Myocyte (in vitro differentiated cells): ENCODE data around the gene TSPAN7. TPM values are rescaled to one million over a fixed set of nuclear protein-coding genes. Genes with fewer than 3 reads are reported as not detected.

Experiments
- DNase-seq: peaks from one replicate; pipeline ENCODE4 v3.0.0-alpha.2; 2012; ENCODE audit warnings: low read depth
- total RNA-seq: library from RNA; depleted of rRNA; stranded (reverse); fragments of >200 nt; gene quantifications from 2 replicates; pipeline ENCODE4 v1.2.3, GENCODE V29; 2014

Gene TSPAN7
- total RNA-seq, 1 donor from 2014 or later = 34.6 TPM

GRCh38 chrX:38641197-38641596 lies 79.9 kb downstream of the TSPAN7 start:
- no peak for DNase-seq

GRCh38 chrX:38643903-38644302 lies 82.6 kb downstream of the TSPAN7 start:
- no peak for DNase-seq

GRCh38 chrX:38646129-38646528 lies 84.8 kb downstream of the TSPAN7 start:
- no peak for DNase-seq

GRCh38 chrX:38649221-38649620 lies 87.9 kb downstream of the TSPAN7 start:
- DNase-seq = peak; percentile 10

DNA sequence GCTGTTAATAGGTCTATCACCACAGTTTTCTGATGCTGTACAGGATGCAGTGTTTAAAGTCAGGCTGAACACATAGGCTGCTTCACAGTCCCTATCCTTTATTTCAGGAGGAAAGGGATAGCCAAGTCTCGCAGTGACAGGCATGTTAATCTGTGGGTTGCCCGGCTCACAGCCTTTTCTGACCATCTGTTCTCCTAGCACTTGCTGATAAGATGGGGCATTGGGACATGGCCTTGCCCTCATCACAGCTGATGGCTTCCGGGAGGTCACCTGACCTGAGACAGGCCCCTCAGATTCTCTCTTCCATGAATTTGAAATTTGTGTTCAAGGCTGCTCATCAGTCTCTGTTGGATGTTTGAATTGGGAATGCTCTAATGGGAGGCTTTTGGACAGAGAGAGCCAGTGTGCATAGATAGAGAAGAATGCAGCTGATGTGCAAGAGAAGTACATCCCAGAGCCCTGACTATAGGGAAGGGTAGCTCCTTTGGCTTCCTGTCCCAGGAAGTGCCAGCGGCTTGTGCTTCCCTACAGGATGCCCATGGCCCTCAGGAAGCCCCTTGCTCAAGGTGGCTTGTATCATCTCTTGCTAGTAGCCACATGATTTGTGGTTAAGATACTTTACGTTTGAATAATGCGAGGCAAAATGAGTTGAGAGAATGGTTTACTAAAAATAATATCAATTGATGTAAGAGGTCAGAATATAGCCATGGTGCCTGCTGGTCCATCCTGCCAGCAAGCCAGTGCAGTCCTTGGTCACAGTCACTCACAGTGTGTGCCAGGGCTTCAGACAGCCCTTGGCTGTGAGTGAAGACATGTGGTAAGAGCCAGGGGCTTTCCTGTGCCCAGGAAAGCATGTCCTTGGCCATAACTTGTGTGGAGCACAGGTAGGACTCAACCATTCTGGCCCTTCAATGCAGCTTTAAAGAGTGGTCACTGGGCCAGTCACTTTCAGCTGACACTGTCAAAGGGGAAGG lies 88.6 kb downstream of the TSPAN7 start:
- DNase-seq = peak; percentile 34

DNA sequence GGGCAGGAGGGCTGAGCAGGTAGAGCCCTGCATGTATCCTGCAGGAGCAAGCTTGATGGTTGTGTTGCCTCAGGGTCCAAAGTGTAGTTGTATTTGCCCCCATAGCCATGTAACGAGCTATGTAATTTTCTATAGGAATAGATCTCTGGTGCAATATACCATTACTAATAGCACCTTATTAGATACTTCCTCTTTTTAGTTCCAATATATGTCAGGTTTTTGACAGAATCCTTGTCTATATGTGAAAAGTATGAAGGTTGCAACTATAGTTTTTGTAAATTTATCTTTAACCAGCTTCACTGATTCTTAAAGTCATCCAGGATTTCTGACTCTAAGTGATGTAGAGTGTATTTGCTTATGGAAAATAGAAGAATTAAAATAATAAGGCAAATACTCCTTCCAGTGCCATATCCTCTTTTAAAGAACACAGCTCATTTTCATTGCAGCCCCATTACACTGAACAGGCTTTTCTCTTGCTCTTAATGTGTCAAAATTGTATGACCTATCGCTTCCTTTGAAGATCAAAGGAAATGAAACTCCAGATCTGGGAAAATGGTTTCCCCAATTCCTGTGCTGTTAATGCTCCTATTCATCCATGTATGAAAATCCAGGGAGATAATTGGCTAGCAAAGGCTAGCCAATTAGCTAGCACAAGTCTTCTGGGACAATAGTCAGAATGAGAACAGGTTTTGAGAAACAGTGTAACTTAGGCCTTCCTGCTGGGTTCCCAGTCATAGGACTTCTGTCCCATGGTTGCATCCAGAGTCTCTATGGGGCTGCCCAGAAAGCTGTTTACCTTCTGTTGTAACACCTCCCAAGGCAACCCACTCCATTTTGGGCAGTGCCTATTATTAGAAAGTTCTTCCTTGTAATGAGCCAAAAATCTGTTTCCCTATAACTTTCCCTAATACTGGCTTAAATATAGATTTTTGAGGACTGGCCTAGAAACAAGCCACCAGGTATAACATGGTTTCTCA lies 90.6 kb downstream of the TSPAN7 start:
- no peak for DNase-seq

- DNase-seq = no peak
These were observed 91.6 kb downstream of the TSPAN7 start for GRCh38 chrX:38652934-38653442.

GRCh38 chrX:38654302-38654701 lies 93.0 kb downstream of the TSPAN7 start:
- DNase-seq = peak; percentile 50

GRCh38 chrX:38656350-38656915 lies 95.1 kb downstream of the TSPAN7 start:
- DNase-seq = no peak

DNA sequence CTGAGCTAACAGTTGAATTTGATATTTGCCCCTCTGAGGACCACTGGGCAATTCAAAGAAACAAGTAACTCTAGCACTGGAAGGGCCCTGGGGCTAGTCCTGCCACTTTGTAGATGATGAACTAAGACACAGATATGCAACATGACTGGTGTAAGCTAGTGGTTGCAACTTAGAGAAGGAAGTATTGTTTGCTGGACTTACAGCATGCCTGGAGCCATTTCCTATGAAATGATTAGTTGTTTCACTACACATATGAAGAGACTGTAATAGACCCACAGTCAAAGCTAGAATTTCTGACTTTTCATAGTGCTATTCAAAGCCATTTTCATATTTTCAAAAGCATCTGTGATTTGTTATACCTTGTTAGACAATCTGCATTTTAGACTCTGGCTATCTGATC lies 96.2 kb downstream of the TSPAN7 start:
- DNase-seq = no peak

GRCh38 chrX:38660395-38661102 lies 99.2 kb downstream of the TSPAN7 start:
- DNase-seq = no peak

DNA sequence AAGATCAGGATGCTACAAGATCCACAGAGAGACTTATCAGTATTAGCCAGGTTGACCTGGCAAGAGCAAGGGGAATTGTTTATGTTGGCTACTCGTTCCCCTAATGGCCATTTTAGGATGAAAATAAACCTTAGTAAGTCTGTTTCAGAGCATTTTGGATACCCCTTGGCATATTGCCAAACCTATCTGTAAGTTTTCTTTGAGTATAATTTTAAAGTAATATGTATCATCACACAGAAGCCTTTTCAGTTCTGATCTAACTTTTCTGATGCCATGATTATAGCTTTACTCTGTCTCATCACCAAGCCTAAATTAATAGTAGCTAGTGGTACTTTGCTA lies 99.7 kb downstream of the TSPAN7 start:
- no peak for DNase-seq

DNA sequence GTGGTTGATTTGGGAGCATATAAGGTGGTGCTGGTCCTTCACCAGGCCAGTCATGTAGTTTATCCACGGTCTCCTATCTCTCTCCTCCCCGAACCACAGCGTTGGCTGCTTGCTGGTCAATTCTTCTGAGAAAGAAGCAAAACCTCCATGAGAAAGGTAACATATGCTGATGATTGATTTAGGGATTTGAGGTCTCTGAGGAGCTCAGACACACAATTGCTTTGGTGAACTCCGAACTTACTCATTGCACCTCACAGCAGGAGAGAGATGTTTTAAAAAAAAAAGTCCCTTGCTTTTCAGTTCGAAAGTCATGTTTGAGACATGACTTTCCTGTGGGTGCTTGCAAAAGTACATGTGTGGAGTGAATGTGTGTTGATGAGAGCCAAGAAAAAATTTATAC lies 100.2 kb downstream of the TSPAN7 start:
- DNase-seq = no peak

DNA sequence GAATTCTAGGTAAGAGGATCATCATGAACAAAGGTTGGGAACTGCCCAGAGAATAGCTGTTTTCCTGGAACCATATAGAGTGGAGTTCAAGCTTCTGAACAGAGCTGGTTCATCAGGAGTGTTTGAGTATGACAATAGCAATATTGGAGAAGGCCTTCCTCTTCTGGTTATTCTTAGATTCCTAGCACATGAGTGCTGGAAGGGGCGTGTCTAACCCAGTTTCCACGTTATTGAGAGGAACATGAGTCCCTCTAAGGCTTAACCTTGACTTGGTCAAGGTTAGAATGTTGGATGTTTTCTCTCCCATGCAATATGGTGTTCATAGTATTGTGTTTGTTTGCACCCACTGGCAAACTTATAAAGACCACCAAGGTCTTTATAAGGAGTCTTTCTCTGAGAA lies 101.3 kb downstream of the TSPAN7 start:
- no peak for DNase-seq

DNA sequence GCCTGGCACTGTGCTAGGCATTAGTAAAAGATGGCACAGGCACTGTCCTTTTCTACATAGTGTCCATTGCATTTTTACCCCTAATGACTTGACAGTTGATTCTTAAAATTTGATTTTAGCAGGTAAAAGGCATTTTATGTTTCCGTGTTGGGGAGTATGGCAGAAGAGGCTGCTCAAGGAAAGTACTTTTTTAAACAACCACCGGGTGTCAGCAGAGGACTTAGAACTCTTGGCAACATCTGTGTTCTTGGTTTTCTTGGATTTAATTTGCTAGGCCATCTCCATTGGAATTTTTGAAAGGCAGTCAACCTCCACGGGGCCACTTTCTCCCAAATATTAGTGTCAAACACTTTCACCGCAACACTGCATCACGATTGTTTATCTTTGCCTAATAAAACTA lies 102.9 kb downstream of the TSPAN7 start:
- peak; percentile 46 for DNase-seq

DNA sequence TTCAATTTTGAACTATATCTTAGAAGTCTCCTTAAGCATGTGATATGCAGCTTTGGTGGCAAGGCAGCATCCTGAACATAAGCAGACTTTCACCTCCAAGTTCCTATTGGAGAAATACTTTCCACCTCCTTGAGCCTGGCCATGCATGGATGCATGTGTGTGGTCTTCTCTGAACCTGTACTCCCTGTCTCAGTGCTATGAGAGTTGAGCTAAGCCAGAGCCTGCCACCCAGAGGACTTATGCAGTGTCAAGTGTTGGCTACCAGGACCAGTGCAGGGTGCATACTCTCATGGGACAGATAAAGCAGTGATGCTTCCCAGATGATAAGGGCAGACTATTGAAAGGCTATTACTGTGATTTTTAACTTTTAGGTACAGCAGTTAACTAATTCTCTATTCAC lies 105.6 kb downstream of the TSPAN7 start:
- DNase-seq = no peak

GRCh38 chrX:38668771-38669170 lies 107.4 kb downstream of the TSPAN7 start:
- DNase-seq = no peak

GRCh38 chrX:38669428-38669827 lies 108.1 kb downstream of the TSPAN7 start:
- DNase-seq = no peak

GRCh38 chrX:38672646-38673045 lies 111.3 kb downstream of the TSPAN7 start:
- no peak for DNase-seq

- peak; percentile 47 for DNase-seq
These were observed 114.5 kb downstream of the TSPAN7 start for GRCh38 chrX:38675856-38676255.

DNA sequence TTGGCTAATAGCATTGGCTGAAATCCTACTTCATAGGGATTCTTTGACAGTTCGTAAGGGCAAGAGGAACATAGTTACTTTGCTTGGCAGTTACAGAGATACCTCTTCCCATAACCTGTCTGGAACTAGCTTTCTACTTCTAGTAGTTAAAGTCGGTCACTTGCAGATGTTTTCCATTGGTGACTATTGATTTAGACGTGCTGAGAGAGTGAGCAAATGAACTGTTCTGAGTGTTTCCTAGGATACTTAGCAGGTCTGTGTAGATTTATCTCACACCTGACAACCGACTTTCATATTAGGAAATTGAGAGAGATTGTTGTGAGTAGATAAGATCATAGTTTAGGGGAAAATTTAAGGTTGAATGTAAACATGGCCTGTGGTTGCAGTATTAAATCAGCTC lies 116.8 kb downstream of the TSPAN7 start:
- DNase-seq = no peak
